GM19193 (cell line): ENCODE results near the gene XXYLT1.

Experiments used
- POLR2A ChIP-seq: IDR thresholded peaks from 4 replicates; pipeline ENCODE4 v1.6.1; 2011; ENCODE audit not compliant: insufficient read depth, insufficient read length; ENCODE audit errors: extremely low read depth

Gene XXYLT1

GRCh38 chr3:195153130-195153529 is 117.8 kb downstream of the XXYLT1 start:
- TF ChIP-seq POLR2A, result no peak

GRCh38 chr3:195151866-195152541 is 119.0 kb downstream of the XXYLT1 start:
- TF ChIP-seq POLR2A, result no peak

GRCh38 chr3:195151402-195151801 is 119.6 kb downstream of the XXYLT1 start:
- TF ChIP-seq POLR2A, result no peak

GRCh38 chr3:195150181-195151118 is 120.5 kb downstream of the XXYLT1 start:
- no peak for TF ChIP-seq POLR2A

GRCh38 chr3:195149292-195150030 is 121.5 kb downstream of the XXYLT1 start:
- TF ChIP-seq POLR2A, result peak; percentile 28

- TF ChIP-seq POLR2A, result no peak
These were observed 122.4 kb downstream of the XXYLT1 start for GRCh38 chr3:195148549-195148948.

- TF ChIP-seq POLR2A, result peak; percentile 57
These were observed 123.3 kb downstream of the XXYLT1 start for GRCh38 chr3:195147649-195148080.

- TF ChIP-seq POLR2A, result no peak
These were observed 124.8 kb downstream of the XXYLT1 start for GRCh38 chr3:195146131-195146530.

- TF ChIP-seq POLR2A, result no peak
These were observed 125.4 kb downstream of the XXYLT1 start for GRCh38 chr3:195145579-195145978.

- no peak for TF ChIP-seq POLR2A
These were observed 127.7 kb downstream of the XXYLT1 start for GRCh38 chr3:195143221-195143620.

- TF ChIP-seq POLR2A, result no peak
These were observed 128.4 kb downstream of the XXYLT1 start for GRCh38 chr3:195142519-195142918.

GRCh38 chr3:195140816-195141793 is 129.9 kb downstream of the XXYLT1 start:
- TF ChIP-seq POLR2A, result no peak

- TF ChIP-seq POLR2A, result no peak
These were observed 130.5 kb downstream of the XXYLT1 start for GRCh38 chr3:195140410-195140809.

GRCh38 chr3:195139876-195140240 is 131.1 kb downstream of the XXYLT1 start:
- TF ChIP-seq POLR2A, result no peak
